ENCODE data around the gene CAPN1. TPM values are rescaled to one million over a fixed set of nuclear protein-coding genes. Genes with fewer than 3 reads are reported as not detected.
A peak's percentile ranks its signal among the peaks of the same experiment; 100 is the strongest.

CAPN1 gene
- total and polyA plus RNA-seq, 9 of the 15 experiments (the other 6 are each of a cell fraction or from before 2014, with no cell fraction given): 3.5 to 199 (median 61.6) TPM

- in situ Hi-C loops (cut with MboI): no loop called here
- DNase-seq (ENCODE audit: extremely low read depth in 1 of 4, low spot score in 3 of 4) (no peak), FAIRE-seq (no peak), ATAC-seq (no peak)
- Histone ChIP-seq H3K9me3 (replicated peaks; ENCODE audit: control insufficient read depth, insufficient read depth, low read depth, low read length) (no peaks in the 10 kb centered on the region), H3K9me1 (ENCODE audit: control insufficient read depth, insufficient read depth, low read length) (no peaks in the 10 kb centered on the region), H3K36me3 (ENCODE audit: control insufficient read depth, insufficient read depth, low read length) (no peaks in the 10 kb centered on the region), H4K20me1 (replicated peaks; ENCODE audit: control insufficient read depth, insufficient read depth, low read length) (no peaks in the 10 kb centered on the region), H3K79me2 (ENCODE audit: control insufficient read depth, insufficient read depth, low read length) (no peaks in the 10 kb centered on the region), H3K4me3 (no peak overlapping the region), H3K27me3 (ENCODE audit: control insufficient read depth in 2 of 2, insufficient read depth in 2 of 2, low read length in 2 of 2) (no peaks in the 10 kb centered on the region), H3K27ac (ENCODE audit: extremely low read depth, low read depth, low read length) (no peak overlapping the region), H3K4me1 (replicated peaks in 1 of 2; ENCODE audit: control insufficient read depth in 2 of 2, insufficient read depth in 2 of 2, low read length in 2 of 2) (peaks cover 0 to 2% of the 10 kb centered on the region in 2 experiments; a peak in 1 of 5 replicates), H3K9ac (ENCODE audit: insufficient read depth in 1 of 2, low read depth in 2 of 2, low read length in 2 of 2) (no peak overlapping the region), H3K4me2 (ENCODE audit: insufficient read depth, low read length) (no peak overlapping the region), H2AFZ (ENCODE audit: low read depth, low read length) (no peak overlapping the region)
- POLR2A ChIA-PET: interaction anchor here (5.4 kb wide), 1 partner anchor 10 kb away, joined by 39 read pairs; the partner anchor contains the start of gene SPDYC
- intact Hi-C loops (cut with micrococcal nuclease): no loop called here
- BruUV-seq (replicated peaks): no TSS peak
- 13% methylated on average over 3 of the region's 3 CpGs for WGBS (ENCODE audit: insufficient coverage, low coverage, missing lambda C conversion rate)
- no peak for TF ChIP-seq SRF (CRISPR knock-in tag; IDR thresholded peaks at IDR 0.05)
- peak; percentile 66; the same call in 1 of the 2 replicates for TF ChIP-seq SMARCA5 (IDR thresholded peaks at IDR 0.05)
- peak; percentile 97 for TF ChIP-seq RBM25 (IDR thresholded peaks at IDR 0.05; ENCODE audit: low read depth, low read length, severe bottlenecking)
- TF ChIP-seq ZNF311 (CRISPR knock-in tag; IDR thresholded peaks at IDR 0.05): no peak
- CTCF ChIA-PET (ENCODE audit: low intra/inter-chr PET ratio): no interaction called here
These were observed 21.1 kb upstream of the CAPN1 start for GRCh38 chr11:65160643-65161042.

- FAIRE-seq (no peak), DNase-seq (ENCODE audit: extremely low read depth in 1 of 4, low spot score in 3 of 4) (no peak), ATAC-seq (peak; percentile 62)
- intact Hi-C loops (cut with micrococcal nuclease): no loop called here
- Histone ChIP-seq H3K4me1 (replicated peaks in 1 of 2; ENCODE audit: control insufficient read depth in 2 of 2, insufficient read depth in 2 of 2, low read length in 2 of 2) (peaks cover 6 to 10% of the 10 kb centered on the region in 2 experiments; a peak in 4 of 5 replicates), H3K4me2 (ENCODE audit: insufficient read depth, low read length) (no peak overlapping the region), H3K4me3 (no peak overlapping the region), H3K9ac (ENCODE audit: insufficient read depth in 1 of 2, low read depth in 2 of 2, low read length in 2 of 2) (no peak overlapping the region), H3K9me3 (replicated peaks; ENCODE audit: control insufficient read depth, insufficient read depth, low read depth, low read length) (no peaks in the 10 kb centered on the region), H3K27ac (ENCODE audit: extremely low read depth, low read depth, low read length) (no peak overlapping the region), H3K79me2 (ENCODE audit: control insufficient read depth, insufficient read depth, low read length) (no peaks in the 10 kb centered on the region), H2AFZ (ENCODE audit: low read depth, low read length) (no peak overlapping the region), H3K27me3 (ENCODE audit: control insufficient read depth in 2 of 2, insufficient read depth in 2 of 2, low read length in 2 of 2) (no peaks in the 10 kb centered on the region), H3K9me1 (ENCODE audit: control insufficient read depth, insufficient read depth, low read length) (no peaks in the 10 kb centered on the region), H4K20me1 (replicated peaks; ENCODE audit: control insufficient read depth, insufficient read depth, low read length) (no peaks in the 10 kb centered on the region), H3K36me3 (ENCODE audit: control insufficient read depth, insufficient read depth, low read length) (no peaks in the 10 kb centered on the region)
- ChIA-PET CTCF (ENCODE audit: low intra/inter-chr PET ratio) (no interaction called here), POLR2A (interaction anchor here (0.7 to 1.7 kb wide), 4 partner anchors 8 to 28 kb away, joined by 3 to 6 read pairs (median 4); no protein-coding TSS in a partner anchor)
- TF ChIP-seq ZNF384 (IDR thresholded peaks at IDR 0.05; ENCODE audit: low read depth, low read length) (peak; percentile 68), VEZF1 (CRISPR knock-in tag; IDR thresholded peaks at IDR 0.05) (0 out of 2 replicates have a peak, but pooled peaks have one; percentile 28), JUNB (CRISPR knock-in tag; conservative IDR thresholded peaks at IDR 0.05) (no peak), HMBOX1 (IDR thresholded peaks at IDR 0.05) (peak; percentile 91)
- BruUV-seq (replicated peaks): no TSS peak
- WGBS (ENCODE audit: insufficient coverage, low coverage, missing lambda C conversion rate): 12% methylated on average over 2 of the region's 2 CpGs
- in situ Hi-C loops (cut with MboI): no loop called here
These were observed 18.0 kb upstream of the CAPN1 start for GRCh38 chr11:65163684-65164083.

Measured in K562 (cell line).